SIG-M5 treated with dmso at 0.1 percent for 504 hours (cell line): ENCODE data around the gene DCP1A.
A peak's percentile ranks its signal among the peaks of the same experiment; 100 is the strongest.

Experiments used
- DNase-seq: peaks from one replicate; lab custom pipeline; 2025; ENCODE audit not compliant: unreplicated experiment; lab: John Stamatoyannopoulos, UW

DCP1A gene

GRCh38 chr3:53329897-53330296 is 17.4 kb downstream of the DCP1A start:
- no peak for DNase-seq

GRCh38 chr3:53328746-53329145 is 18.6 kb downstream of the DCP1A start:
- no peak for DNase-seq

- peak; percentile 82 for DNase-seq
Measured at GRCh38 chr3:53327986-53328385, 19.4 kb downstream of the DCP1A start.

GRCh38 chr3:53324105-53324504 is 23.2 kb downstream of the DCP1A start:
- no peak for DNase-seq

- no peak for DNase-seq
Measured at GRCh38 chr3:53320697-53321096, 26.6 kb downstream of the DCP1A start.

GRCh38 chr3:53318522-53318921 is 28.8 kb downstream of the DCP1A start:
- no peak for DNase-seq

- DNase-seq, result no peak
Measured at GRCh38 chr3:53312832-53313231, 34.5 kb downstream of the DCP1A start.

GRCh38 chr3:53311882-53312281 is 35.5 kb downstream of the DCP1A start:
- DNase-seq, result no peak

GRCh38 chr3:53303957-53304356 is 43.4 kb downstream of the DCP1A start:
- no peak for DNase-seq

- DNase-seq, result no peak
Measured at GRCh38 chr3:53303549-53303948, 43.8 kb downstream of the DCP1A start.

GRCh38 chr3:53300826-53301225 is 46.5 kb downstream of the DCP1A start:
- DNase-seq, result no peak

GRCh38 chr3:53299611-53300023 is 47.7 kb downstream of the DCP1A start:
- DNase-seq, result peak; percentile 79

GRCh38 chr3:53295410-53295809 is 51.9 kb downstream of the DCP1A start:
- no peak for DNase-seq

- no peak for DNase-seq
Measured at GRCh38 chr3:53293867-53294266, 53.5 kb downstream of the DCP1A start.

GRCh38 chr3:53288214-53288613 is 59.1 kb downstream of the DCP1A start:
- DNase-seq, result no peak

- DNase-seq, result no peak
Measured at GRCh38 chr3:53287131-53287629, 60.2 kb downstream of the DCP1A start.

GRCh38 chr3:53286727-53287126 is 60.6 kb downstream of the DCP1A start:
- DNase-seq, result no peak

- no peak for DNase-seq
Measured at GRCh38 chr3:53282581-53282980, 64.8 kb downstream of the DCP1A start.

- no peak for DNase-seq
Measured at GRCh38 chr3:53278667-53279066, 68.7 kb downstream of the DCP1A start.

- no peak for DNase-seq
Measured at GRCh38 chr3:53274938-53275605, 72.3 kb downstream of the DCP1A start.

- DNase-seq, result no peak
Measured at GRCh38 chr3:53273146-53273670, 74.1 kb downstream of the DCP1A start.

GRCh38 chr3:53269888-53270880 is 77.2 kb downstream of the DCP1A start:
- DNase-seq, result peak; percentile 98
